Stromal cell of bone marrow (primary cell): ENCODE results near the gene MEIS3.
"Not testable (repeated sequence)": the region's sequence is repeated elsewhere in the genome, so short reads cannot be mapped to it uniquely, and the experiment has no call there.

ENCODE experiments used
- DNase-seq: peaks from one replicate; pipeline ENCODE4 v3.0.0-alpha.2; 2012; ENCODE audit warnings: low read depth

MEIS3 gene

GRCh38 chr19:47415953-47416642 lies 3.2 kb downstream of the MEIS3 start:
- no peak for DNase-seq

GRCh38 chr19:47414469-47414868 lies 4.9 kb downstream of the MEIS3 start:
- DNase-seq = no peak

- no peak for DNase-seq
These were observed 5.4 kb downstream of the MEIS3 start for GRCh38 chr19:47413941-47414340.

GRCh38 chr19:47411696-47412095 lies 7.6 kb downstream of the MEIS3 start:
- DNase-seq = not testable (repeated sequence)

- no peak for DNase-seq
These were observed 8.2 kb downstream of the MEIS3 start for GRCh38 chr19:47411101-47411500.

- DNase-seq = no peak
These were observed 11.0 kb downstream of the MEIS3 start for GRCh38 chr19:47408156-47408938.

GRCh38 chr19:47407417-47407774 lies 11.9 kb downstream of the MEIS3 start:
- DNase-seq = no peak

GRCh38 chr19:47406711-47407416 lies 12.5 kb downstream of the MEIS3 start:
- DNase-seq = no peak

GRCh38 chr19:47405854-47406417 lies 13.4 kb downstream of the MEIS3 start:
- DNase-seq = no peak

- DNase-seq = no peak
These were observed 14.2 kb downstream of the MEIS3 start for GRCh38 chr19:47405197-47405550.

- DNase-seq = no peak
These were observed 14.8 kb downstream of the MEIS3 start for GRCh38 chr19:47404334-47405196.

- no peak for DNase-seq
These were observed 16.8 kb downstream of the MEIS3 start for GRCh38 chr19:47402504-47402903.

GRCh38 chr19:47398707-47399597 lies 20.4 kb downstream of the MEIS3 start:
- DNase-seq = no peak

GRCh38 chr19:47391510-47392223 lies 27.7 kb downstream of the MEIS3 start:
- peak; percentile 47 for DNase-seq

- no peak for DNase-seq
These were observed 28.5 kb downstream of the MEIS3 start for GRCh38 chr19:47390533-47391488.

GRCh38 chr19:47389150-47389556 lies 30.2 kb downstream of the MEIS3 start:
- DNase-seq = no peak

- not testable (repeated sequence) for DNase-seq
These were observed 30.6 kb downstream of the MEIS3 start for GRCh38 chr19:47388721-47389120.

- not testable (repeated sequence) for DNase-seq
These were observed 31.7 kb downstream of the MEIS3 start for GRCh38 chr19:47387623-47388022.

- DNase-seq = not testable (repeated sequence)
These were observed 32.7 kb downstream of the MEIS3 start for GRCh38 chr19:47386582-47386981.
